ENCODE measurements around the gene RNF225. TPM values are rescaled to one million over a fixed set of nuclear protein-coding genes. Genes with fewer than 3 reads are reported as not detected.
A peak's percentile ranks its signal among the peaks of the same experiment; 100 is the strongest.

RNF225 gene
- total and polyA plus RNA-seq, 9 of the 15 experiments (the other 6 are each of a cell fraction or from before 2014, with no cell fraction given): 0.33 TPM; not detected in 8

- TF ChIP-seq CLOCK (CRISPR knock-in tag; IDR thresholded peaks at IDR 0.05; ENCODE audit: borderline replicate concordance) (no peak), ID3 (CRISPR knock-in tag; IDR thresholded peaks at IDR 0.05) (no peak), ID3 (tag; IDR thresholded peaks at IDR 0.05) (no peak), HEY1 (CRISPR knock-in tag; IDR thresholded peaks at IDR 0.05; ENCODE audit: borderline replicate concordance) (no peak), BRCA1 (IDR thresholded peaks at IDR 0.05) (no peak), BRCA1 (CRISPR knock-in tag; IDR thresholded peaks at IDR 0.05) (no peak), GTF2F1 (IDR thresholded peaks at IDR 0.05; ENCODE audit: low read depth, low read length) (no peak), NFE2L1 (tag; IDR thresholded peaks at IDR 0.05; ENCODE audit: borderline replicate concordance, low read depth) (no peak), ZKSCAN3 (CRISPR knock-in tag; IDR thresholded peaks at IDR 0.05) (no peak), CHD2 (IDR thresholded peaks at IDR 0.05; ENCODE audit: low read depth, low read length) (no peak; the same call in 1 of the 2 replicates), MAZ (CRISPR knock-in tag; conservative IDR thresholded peaks at IDR 0.05 in 1 of 2, IDR thresholded peaks at IDR 0.05 in 1 of 2) (peak; percentile 90), CCNT2 (IDR thresholded peaks at IDR 0.05; ENCODE audit: borderline replicate concordance, extremely low read depth, insufficient read length, low read depth, low read length) (peak; percentile 78), ZNF146 (CRISPR knock-in tag; IDR thresholded peaks at IDR 0.05; ENCODE audit: unreplicated experiment) (no peak), FOSL1 (tag; conservative IDR thresholded peaks at IDR 0.05) (no peak; the same call in 1 of the 2 replicates), ELF4 (CRISPR knock-in tag; IDR thresholded peaks at IDR 0.05) (no peak; the same call in 1 of the 2 replicates), PML (IDR thresholded peaks at IDR 0.05; ENCODE audit: low read length) (peak; percentile 49; the same call in 1 of the 2 replicates), ZKSCAN8 (CRISPR knock-in tag; IDR thresholded peaks at IDR 0.05) (no peak)
- TF ChIP-seq, protein P1, sequence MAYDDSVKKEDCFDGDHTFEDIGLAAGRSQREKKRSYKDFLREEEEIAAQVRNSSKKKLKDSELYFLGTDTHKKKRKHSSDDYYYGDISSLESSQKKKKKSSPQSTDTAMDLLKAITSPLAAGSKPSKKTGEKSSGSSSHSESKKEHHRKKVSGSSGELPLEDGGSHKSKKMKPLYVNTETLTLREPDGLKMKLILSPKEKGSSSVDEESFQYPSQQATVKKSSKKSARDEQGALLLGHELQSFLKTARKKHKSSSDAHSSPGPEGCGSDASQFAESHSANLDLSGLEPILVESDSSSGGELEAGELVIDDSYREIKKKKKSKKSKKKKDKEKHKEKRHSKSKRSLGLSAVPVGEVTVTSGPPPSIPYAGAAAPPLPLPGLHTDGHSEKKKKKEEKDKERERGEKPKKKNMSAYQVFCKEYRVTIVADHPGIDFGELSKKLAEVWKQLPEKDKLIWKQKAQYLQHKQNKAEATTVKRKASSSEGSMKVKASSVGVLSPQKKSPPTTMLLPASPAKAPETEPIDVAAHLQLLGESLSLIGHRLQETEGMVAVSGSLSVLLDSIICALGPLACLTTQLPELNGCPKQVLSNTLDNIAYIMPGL (CRISPR knock-in tag; IDR thresholded peaks at IDR 0.05): no peak
- TF ChIP-seq, protein P2, sequence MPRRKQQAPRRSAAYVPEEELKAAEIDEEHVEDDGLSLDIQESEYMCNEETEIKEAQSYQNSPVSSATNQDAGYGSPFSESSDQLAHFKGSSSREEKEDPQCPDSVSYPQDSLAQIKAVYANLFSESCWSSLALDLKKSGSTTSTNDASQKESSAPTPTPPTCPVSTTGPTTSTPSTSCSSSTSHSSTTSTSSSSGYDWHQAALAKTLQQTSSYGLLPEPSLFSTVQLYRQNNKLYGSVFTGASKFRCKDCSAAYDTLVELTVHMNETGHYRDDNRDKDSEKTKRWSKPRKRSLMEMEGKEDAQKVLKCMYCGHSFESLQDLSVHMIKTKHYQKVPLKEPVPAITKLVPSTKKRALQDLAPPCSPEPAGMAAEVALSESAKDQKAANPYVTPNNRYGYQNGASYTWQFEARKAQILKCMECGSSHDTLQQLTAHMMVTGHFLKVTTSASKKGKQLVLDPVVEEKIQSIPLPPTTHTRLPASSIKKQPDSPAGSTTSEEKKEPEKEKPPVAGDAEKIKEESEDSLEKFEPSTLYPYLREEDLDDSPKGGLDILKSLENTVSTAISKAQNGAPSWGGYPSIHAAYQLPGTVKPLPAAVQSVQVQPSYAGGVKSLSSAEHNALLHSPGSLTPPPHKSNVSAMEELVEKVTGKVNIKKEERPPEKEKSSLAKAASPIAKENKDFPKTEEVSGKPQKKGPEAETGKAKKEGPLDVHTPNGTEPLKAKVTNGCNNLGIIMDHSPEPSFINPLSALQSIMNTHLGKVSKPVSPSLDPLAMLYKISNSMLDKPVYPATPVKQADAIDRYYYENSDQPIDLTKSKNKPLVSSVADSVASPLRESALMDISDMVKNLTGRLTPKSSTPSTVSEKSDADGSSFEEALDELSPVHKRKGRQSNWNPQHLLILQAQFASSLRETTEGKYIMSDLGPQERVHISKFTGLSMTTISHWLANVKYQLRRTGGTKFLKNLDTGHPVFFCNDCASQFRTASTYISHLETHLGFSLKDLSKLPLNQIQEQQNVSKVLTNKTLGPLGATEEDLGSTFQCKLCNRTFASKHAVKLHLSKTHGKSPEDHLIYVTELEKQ (CRISPR knock-in tag; IDR thresholded peaks at IDR 0.05): no peak
These were observed 12.9 kb downstream of the RNF225 start, which contains the start of gene ZNF584 (continued) for GRCh38 chr19:58408152-58409009.
